Astrocyte (in vitro differentiated cells and primary cell): Measurements from ENCODE around the gene DBX2.

ENCODE experiments used
- CTCF ChIP-seq: IDR thresholded peaks from 2 replicates; pipeline ENCODE4 v1.5.1; 2011; ENCODE audit warnings: low read depth, mild to moderate bottlenecking, inconsistent platforms, low read length, moderate library complexity; ENCODE audit not compliant: insufficient read depth
- EZH2 ChIP-seq: IDR thresholded peaks from 2 replicates; pipeline ENCODE4 v1.6.1; 2012; ENCODE audit warnings: mild to moderate bottlenecking, low read length, inconsistent platforms; ENCODE audit not compliant: insufficient read depth

- TF ChIP-seq CTCF = no peak
- no peak for TF ChIP-seq EZH2
These were observed 36.5 kb downstream of the DBX2 start for GRCh38 chr12:45014396-45014795.
